ENCODE results near the gene L2HGDH. TPM values are rescaled to one million over a fixed set of nuclear protein-coding genes. Genes with fewer than 3 reads are reported as not detected.

L2HGDH gene
- total and polyA plus RNA-seq, 9 of the 15 experiments (the other 6 are each of a cell fraction or from before 2014, with no cell fraction given): 1.7 to 16.1 (median 10.5) TPM

DNA sequence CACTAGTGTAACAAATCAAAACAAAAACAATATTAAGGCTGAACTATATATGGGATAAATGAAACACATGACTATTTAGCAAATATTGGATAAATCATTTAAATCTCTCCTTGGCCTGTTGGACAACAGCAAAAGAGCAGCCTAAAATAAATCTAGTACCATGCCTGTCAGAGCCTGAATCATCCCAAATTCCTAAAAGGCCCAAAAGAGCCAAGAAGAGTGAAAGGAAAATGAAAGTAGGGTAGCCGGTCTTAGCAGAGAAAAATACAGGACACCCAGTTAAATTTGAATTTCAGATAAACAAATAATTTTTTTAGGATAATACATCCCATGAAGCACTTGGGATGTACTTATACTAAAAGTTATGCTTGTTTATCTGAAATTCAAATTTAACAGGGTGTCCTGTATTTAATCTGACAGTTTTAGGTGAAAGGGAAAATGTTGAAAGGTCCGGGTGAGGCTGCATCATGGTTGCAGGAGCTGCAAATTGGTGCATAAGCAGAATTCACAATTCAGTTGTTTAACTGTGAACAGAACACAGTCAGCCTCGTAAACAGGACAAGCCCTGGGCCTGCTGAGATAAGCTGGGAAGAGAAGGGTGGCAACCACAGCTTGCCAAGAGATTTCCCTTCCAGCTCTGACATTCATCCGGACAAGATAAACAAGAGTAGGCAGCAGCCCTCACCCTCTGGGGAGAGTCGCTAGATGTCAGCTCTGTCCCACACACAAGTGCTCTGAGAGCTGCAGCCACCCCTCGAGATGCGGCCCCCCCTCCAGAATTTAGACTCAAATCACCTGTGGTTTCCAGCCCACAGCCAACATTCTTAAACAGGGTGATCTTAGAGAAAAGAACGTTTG is 30.4 kb upstream of the L2HGDH start (continued):
- TF ChIP-seq, protein P1, sequence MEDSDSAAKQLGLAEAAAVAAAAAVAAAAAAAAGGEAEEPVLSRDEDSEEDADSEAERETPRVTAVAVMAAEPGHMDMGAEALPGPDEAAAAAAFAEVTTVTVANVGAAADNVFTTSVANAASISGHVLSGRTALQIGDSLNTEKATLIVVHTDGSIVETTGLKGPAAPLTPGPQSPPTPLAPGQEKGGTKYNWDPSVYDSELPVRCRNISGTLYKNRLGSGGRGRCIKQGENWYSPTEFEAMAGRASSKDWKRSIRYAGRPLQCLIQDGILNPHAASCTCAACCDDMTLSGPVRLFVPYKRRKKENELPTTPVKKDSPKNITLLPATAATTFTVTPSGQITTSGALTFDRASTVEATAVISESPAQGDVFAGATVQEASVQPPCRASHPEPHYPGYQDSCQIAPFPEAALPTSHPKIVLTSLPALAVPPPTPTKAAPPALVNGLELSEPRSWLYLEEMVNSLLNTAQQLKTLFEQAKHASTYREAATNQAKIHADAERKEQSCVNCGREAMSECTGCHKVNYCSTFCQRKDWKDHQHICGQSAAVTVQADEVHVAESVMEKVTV (CRISPR knock-in tag; IDR thresholded peaks at IDR 0.05): peak; percentile 77
- TF ChIP-seq CHD1 (IDR thresholded peaks at IDR 0.05; ENCODE audit: low read length) (no peak), L3MBTL2 (IDR thresholded peaks at IDR 0.05) (peak; percentile 38; the same call in 1 of the 2 replicates), SMARCB1 (IDR thresholded peaks at IDR 0.05; ENCODE audit: insufficient read length, low read depth) (no peak), NR3C1 (CRISPR knock-in tag; IDR thresholded peaks at IDR 0.05) (no peak), ELF2 (CRISPR knock-in tag; IDR thresholded peaks at IDR 0.05) (no peak), MEF2A (IDR thresholded peaks at IDR 0.05; ENCODE audit: control insufficient read depth, low read depth, low read length) (0 out of 2 replicates have a peak, but pooled peaks have one; percentile 13), GTF2E2 (tag; IDR thresholded peaks at IDR 0.05) (no peak), ZNF232 (CRISPR knock-in tag; IDR thresholded peaks at IDR 0.05) (no peak)
- TF ChIP-seq, protein P2, sequence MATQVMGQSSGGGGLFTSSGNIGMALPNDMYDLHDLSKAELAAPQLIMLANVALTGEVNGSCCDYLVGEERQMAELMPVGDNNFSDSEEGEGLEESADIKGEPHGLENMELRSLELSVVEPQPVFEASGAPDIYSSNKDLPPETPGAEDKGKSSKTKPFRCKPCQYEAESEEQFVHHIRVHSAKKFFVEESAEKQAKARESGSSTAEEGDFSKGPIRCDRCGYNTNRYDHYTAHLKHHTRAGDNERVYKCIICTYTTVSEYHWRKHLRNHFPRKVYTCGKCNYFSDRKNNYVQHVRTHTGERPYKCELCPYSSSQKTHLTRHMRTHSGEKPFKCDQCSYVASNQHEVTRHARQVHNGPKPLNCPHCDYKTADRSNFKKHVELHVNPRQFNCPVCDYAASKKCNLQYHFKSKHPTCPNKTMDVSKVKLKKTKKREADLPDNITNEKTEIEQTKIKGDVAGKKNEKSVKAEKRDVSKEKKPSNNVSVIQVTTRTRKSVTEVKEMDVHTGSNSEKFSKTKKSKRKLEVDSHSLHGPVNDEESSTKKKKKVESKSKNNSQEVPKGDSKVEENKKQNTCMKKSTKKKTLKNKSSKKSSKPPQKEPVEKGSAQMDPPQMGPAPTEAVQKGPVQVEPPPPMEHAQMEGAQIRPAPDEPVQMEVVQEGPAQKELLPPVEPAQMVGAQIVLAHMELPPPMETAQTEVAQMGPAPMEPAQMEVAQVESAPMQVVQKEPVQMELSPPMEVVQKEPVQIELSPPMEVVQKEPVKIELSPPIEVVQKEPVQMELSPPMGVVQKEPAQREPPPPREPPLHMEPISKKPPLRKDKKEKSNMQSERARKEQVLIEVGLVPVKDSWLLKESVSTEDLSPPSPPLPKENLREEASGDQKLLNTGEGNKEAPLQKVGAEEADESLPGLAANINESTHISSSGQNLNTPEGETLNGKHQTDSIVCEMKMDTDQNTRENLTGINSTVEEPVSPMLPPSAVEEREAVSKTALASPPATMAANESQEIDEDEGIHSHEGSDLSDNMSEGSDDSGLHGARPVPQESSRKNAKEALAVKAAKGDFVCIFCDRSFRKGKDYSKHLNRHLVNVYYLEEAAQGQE (IDR thresholded peaks at IDR 0.05; ENCODE audit: borderline replicate concordance): peak; percentile 74; the same call in 1 of the 2 replicates
- TF ChIP-seq, protein P2 (CRISPR knock-in tag; IDR thresholded peaks at IDR 0.05; ENCODE audit: low read depth): no peak
- TF ChIP-seq, protein P3, sequence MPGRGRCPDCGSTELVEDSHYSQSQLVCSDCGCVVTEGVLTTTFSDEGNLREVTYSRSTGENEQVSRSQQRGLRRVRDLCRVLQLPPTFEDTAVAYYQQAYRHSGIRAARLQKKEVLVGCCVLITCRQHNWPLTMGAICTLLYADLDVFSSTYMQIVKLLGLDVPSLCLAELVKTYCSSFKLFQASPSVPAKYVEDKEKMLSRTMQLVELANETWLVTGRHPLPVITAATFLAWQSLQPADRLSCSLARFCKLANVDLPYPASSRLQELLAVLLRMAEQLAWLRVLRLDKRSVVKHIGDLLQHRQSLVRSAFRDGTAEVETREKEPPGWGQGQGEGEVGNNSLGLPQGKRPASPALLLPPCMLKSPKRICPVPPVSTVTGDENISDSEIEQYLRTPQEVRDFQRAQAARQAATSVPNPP (IDR thresholded peaks at IDR 0.05; ENCODE audit: borderline replicate concordance, insufficient read depth, insufficient read length): no peak
- TF ChIP-seq, protein P4, sequence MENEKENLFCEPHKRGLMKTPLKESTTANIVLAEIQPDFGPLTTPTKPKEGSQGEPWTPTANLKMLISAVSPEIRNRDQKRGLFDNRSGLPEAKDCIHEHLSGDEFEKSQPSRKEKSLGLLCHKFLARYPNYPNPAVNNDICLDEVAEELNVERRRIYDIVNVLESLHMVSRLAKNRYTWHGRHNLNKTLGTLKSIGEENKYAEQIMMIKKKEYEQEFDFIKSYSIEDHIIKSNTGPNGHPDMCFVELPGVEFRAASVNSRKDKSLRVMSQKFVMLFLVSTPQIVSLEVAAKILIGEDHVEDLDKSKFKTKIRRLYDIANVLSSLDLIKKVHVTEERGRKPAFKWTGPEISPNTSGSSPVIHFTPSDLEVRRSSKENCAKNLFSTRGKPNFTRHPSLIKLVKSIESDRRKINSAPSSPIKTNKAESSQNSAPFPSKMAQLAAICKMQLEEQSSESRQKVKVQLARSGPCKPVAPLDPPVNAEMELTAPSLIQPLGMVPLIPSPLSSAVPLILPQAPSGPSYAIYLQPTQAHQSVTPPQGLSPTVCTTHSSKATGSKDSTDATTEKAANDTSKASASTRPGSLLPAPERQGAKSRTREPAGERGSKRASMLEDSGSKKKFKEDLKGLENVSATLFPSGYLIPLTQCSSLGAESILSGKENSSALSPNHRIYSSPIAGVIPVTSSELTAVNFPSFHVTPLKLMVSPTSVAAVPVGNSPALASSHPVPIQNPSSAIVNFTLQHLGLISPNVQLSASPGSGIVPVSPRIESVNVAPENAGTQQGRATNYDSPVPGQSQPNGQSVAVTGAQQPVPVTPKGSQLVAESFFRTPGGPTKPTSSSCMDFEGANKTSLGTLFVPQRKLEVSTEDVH (IDR thresholded peaks at IDR 0.05; ENCODE audit: low read depth, partially characterized antibody): no peak
